Testis (tissue), 5 donors: ENCODE measurements around the gene CARD14. TPM values are rescaled to one million over a fixed set of nuclear protein-coding genes. Genes with fewer than 3 reads are reported as not detected.
A peak's percentile ranks its signal among the peaks of the same experiment; 100 is the strongest.

Experiments
- DNase-seq: peaks from one replicate; pipeline ENCODE4 v3.0.0-alpha.2; 2019
- H3K27ac ChIP-seq, 2 donors: fragments of 200-600 bp; sonication (generic); one replicate each; pipeline ENCODE4 v1.5.1; 2019
- H3K27me3 ChIP-seq: fragments of 200-600 bp; sonication (generic); one replicate; pipeline ENCODE4 v1.5.1; 2019
- H3K36me3 ChIP-seq: fragments of 200-600 bp; sonication (generic); one replicate; pipeline ENCODE4 v1.5.1; 2017; ENCODE audit warnings: low read depth; ENCODE audit errors: missing control alignments
- H3K4me1 ChIP-seq: fragments of 200-600 bp; sonication (generic); one replicate; pipeline ENCODE4 v1.5.1; 2019
- H3K4me3 ChIP-seq, 2 donors: fragments of 200-600 bp; sonication (generic); one replicate each; pipeline ENCODE4 v1.5.1; 2017 to 2019
- H3K9me3 ChIP-seq: fragments of 200-600 bp; sonication (generic); one replicate; pipeline ENCODE4 v1.5.1; 2017
- POLR2A ChIP-seq: fragments of 450-650 bp; IDR thresholded peaks from one replicate; pipeline ENCODE4 v1.6.1; 2017; ENCODE audit warnings: antibody characterized with exemption, mild to moderate bottlenecking, moderate library complexity
- WGBS, 2 donors: methylation state at CpG; one replicate each; pipeline ENCODE4 v1.1.5; 2018; 5-methylcytosine and 5-hydroxymethylcytosine counted together
- intact Hi-C: fragments of 100-400 bp; cut with DNase I; formaldehyde crosslinking; loops from one replicate; pipeline ENCODE4 v1.15.1; 2023; ENCODE audit warnings: low total_unique reads
- long read RNA-seq, 2 donors: transcript quantifications; one replicate each; lab custom pipeline, GENCODE V29; 2026
- polyA plus RNA-seq: library from polyadenylated mRNA; stranded (reverse); fragments of 350-450 nt; fragmentation: Illumina TruSeq; extraction: RNeasy Lipid Tissue Mini Kit (QIAGEN cat#74804); gene quantifications from one replicate; pipeline ENCODE4 v1.2.3, GENCODE V29; 2014; ENCODE audit warnings: low read depth, low replicate concordance; ENCODE audit not compliant: insufficient read depth
- total RNA-seq, 2 donors: library from RNA; depleted of rRNA; stranded (reverse); fragments of >200 nt; gene quantifications; one replicate each; pipeline ENCODE4 v1.2.3, GENCODE V29; 2016
- TF ChIP-seq, protein P1 (sequence below), 3 experiments: fragments of 450-650 bp in 2 of 3; fragments of 200-600 bp in 1 of 3; sonication (generic) in 1 of 3; IDR thresholded peaks; one replicate each; pipeline ENCODE4 v1.5.1; 2016 to 2019; ENCODE audit warnings: antibody characterized with exemption in 3 of 3, mild to moderate bottlenecking in 2 of 3, moderate library complexity in 1 of 3

The CARD14 gene
- 1 to 10 TPM; 3.5 to 6.1 TPM for total RNA-seq
- 2.1 TPM for polyA plus RNA-seq
- long read RNA-seq, donor 1, result 0 reads
- long read RNA-seq, donor 2, partial matches to known transcripts, result 0 of 5 reads
- long read RNA-seq, donor 2, other reads (novel, unspliced or antisense), result 5 of 5 reads

DNA sequence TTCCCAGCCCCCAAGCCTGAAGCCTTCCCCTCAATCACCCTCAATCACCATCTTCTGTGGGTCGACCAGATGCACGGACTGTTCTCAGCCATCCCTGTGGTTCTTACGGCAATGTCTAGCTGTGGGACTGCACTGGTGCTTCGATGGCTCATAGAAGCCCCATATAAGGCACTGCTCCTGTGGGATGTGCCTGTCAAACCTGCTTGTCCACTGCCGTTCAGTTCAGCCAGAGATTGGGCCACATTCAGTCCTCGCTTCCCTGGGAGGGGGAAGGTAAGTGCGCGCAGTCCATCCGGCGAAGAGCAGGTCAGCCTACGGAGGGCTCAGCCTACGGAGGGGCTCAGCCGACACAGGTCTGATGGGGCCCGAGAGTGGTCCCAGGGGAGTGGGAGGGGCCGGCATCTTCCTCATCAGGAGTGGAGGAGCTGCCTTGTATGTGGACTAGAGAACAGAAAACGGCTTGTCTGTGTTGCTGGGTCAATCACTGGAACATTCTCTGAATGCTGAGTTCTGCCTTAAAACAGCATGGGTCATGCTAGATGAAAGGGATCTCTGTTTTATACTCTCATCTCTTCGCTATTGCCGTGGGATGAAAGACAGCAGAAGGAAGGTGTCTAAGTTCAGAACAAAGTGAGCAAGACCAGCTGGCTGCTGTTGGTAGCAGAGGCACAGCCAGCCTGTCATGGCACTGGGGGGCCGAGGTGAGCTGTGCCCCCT lies at the start of gene CARD14:
Gene CARD14, plus strand, starts transcription at position 247 of the 717 bp plus-strand sequence. CDS start 11,409 bp downstream, outside the sequence.
- no peaks in the 10 kb centered on the region for H3K27me3 ChIP-seq
- intact Hi-C loops, result no loop called here
- TF ChIP-seq, protein P1, sequence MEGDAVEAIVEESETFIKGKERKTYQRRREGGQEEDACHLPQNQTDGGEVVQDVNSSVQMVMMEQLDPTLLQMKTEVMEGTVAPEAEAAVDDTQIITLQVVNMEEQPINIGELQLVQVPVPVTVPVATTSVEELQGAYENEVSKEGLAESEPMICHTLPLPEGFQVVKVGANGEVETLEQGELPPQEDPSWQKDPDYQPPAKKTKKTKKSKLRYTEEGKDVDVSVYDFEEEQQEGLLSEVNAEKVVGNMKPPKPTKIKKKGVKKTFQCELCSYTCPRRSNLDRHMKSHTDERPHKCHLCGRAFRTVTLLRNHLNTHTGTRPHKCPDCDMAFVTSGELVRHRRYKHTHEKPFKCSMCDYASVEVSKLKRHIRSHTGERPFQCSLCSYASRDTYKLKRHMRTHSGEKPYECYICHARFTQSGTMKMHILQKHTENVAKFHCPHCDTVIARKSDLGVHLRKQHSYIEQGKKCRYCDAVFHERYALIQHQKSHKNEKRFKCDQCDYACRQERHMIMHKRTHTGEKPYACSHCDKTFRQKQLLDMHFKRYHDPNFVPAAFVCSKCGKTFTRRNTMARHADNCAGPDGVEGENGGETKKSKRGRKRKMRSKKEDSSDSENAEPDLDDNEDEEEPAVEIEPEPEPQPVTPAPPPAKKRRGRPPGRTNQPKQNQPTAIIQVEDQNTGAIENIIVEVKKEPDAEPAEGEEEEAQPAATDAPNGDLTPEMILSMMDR (IDR thresholded peaks at IDR 0.05), result no peak
- TF ChIP-seq POLR2A, result no peak
- no peaks in the 10 kb centered on the region for H3K4me1 ChIP-seq
- no peak for DNase-seq
- H3K36me3 ChIP-seq, result no peaks in the 10 kb centered on the region
- no peak within 1 kb of the TSS for H3K27ac ChIP-seq
- H3K9me3 ChIP-seq, result no peaks in the 10 kb centered on the region
- WGBS, 2 donors, result 71 to 72% methylated on average over 9 to 19 of the region's 19 CpGs
- H3K4me3 ChIP-seq, result no peak within 1 kb of the TSS

DNA sequence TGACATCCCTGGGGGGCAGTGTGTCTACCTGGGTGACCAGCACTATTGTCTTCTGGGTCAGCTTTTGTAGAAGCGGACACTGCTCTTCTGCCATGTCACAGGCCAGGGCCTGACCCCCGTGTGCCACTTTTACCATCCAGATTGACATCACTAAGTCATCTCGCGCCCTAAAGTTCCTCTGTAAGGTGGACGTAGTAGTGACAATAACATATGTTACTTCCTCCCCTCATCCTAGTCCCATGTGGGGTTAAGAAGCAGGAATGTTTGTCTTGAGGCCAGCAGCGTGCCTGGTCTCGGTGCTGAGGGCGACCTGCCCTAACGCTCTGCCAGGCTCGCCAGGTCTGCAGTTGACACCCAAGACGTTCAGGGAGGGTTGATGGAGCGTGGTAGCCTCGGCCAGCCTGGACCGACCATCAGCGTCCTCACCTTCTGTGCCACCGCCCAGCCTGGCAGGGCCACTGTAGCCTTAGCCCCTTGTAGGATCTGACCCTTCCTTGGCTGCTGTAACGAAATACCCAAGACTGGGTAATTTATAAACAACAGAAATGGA lies 47.7 kb upstream of the CARD14 start:
- Histone ChIP-seq H3K27ac (no peak overlapping the region), H3K4me1 (no peaks in the 10 kb centered on the region), H3K27me3 (no peaks in the 10 kb centered on the region), H3K36me3 (no peaks in the 10 kb centered on the region), H3K4me3 (no peak overlapping the region), H3K9me3 (no peaks in the 10 kb centered on the region)
- WGBS, 2 donors, result 90 to 93% methylated on average over 17 of the region's 17 CpGs
- DNase-seq, result peak; percentile 7
- TF ChIP-seq, protein P1 (IDR thresholded peaks at IDR 0.05), result no peak
- TF ChIP-seq POLR2A, result no peak
- intact Hi-C loops, result no loop called here

DNA sequence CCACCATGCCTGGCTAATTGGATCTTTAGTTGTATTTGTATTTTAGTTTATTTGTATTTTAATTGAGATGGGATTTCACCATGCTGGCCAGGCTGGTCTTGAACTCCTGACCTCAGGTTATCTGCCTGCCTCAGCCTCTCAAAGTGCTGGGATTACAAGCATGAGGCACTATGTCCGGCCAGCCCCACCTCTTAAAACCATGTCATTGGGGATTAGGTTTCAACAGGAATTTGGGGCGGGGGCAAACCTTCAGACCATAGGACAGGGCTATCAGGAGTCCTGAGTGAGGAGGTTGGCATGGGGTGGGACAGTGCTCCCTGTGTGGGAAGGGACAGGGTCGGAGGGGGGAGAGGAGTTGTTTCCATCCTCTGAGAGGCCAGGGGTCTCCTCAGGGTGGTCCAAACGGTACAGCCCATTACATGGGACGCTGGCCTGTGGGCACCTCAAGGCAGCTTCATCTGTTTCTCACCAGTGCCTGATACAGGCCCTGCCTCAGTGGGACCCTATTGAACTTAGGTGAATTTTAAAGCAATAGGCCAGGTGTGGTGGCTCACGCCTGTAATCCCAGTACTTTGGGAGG lies 46.8 kb upstream of the CARD14 start:
- DNase-seq, result peak; percentile 5
- no peaks in the 10 kb centered on the region for H3K36me3 ChIP-seq
- no peak overlapping the region for H3K4me3 ChIP-seq
- no peaks in the 10 kb centered on the region for H3K27me3 ChIP-seq
- no peak for TF ChIP-seq POLR2A
- TF ChIP-seq, protein P1 (IDR thresholded peaks at IDR 0.05), result no peak
- intact Hi-C loops, result no loop called here
- 78 to 95% methylated on average over 5 to 6 of the region's 6 CpGs for WGBS, 2 donors
- no peaks in the 10 kb centered on the region for H3K4me1 ChIP-seq
- no peaks in the 10 kb centered on the region for H3K9me3 ChIP-seq
- H3K27ac ChIP-seq, result no peak overlapping the region

DNA sequence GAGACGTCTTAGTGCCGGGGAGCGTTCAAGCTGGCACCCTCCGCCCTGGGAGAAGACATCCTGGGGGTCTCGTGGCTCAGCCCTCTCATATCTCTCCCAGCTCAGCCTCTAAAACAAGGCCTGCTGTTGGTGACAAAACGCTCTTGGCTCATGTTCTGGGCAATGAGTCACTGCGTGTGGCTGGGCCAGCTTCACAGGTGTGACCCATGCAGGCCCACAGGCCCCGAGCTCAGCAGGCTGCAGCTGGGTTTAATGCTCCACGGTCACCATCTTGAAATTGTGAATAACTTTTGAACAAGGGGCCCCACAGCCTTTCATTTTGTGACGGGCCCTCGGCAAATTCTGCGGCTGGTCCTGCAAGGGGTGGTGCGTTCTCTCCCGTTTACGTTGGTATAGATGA lies 46.0 kb upstream of the CARD14 start:
- H3K27ac ChIP-seq, result no peak overlapping the region
- intact Hi-C loops, result no loop called here
- H3K4me1 ChIP-seq, result no peaks in the 10 kb centered on the region
- H3K36me3 ChIP-seq, result no peaks in the 10 kb centered on the region
- no peaks in the 10 kb centered on the region for H3K27me3 ChIP-seq
- H3K9me3 ChIP-seq, result no peaks in the 10 kb centered on the region
- WGBS, 2 donors, result 86 to 90% methylated on average over 15 of the region's 15 CpGs
- peak; percentile 10 for DNase-seq
- TF ChIP-seq POLR2A, result no peak
- TF ChIP-seq, protein P1 (IDR thresholded peaks at IDR 0.05), result no peak
- H3K4me3 ChIP-seq, result no peak overlapping the region
